Endodermal cell (in vitro differentiated cells): ENCODE data around the gene TTLL1. TPM values are rescaled to one million over a fixed set of nuclear protein-coding genes. Genes with fewer than 3 reads are reported as not detected.

Source experiments
- DNase-seq: peaks from one replicate; pipeline ENCODE4 v3.0.0-alpha.2; 2017
- H3K27ac ChIP-seq: 2 replicates; pipeline ENCODE4 v1.5.1; 2013; ENCODE audit warnings: mild to moderate bottlenecking, low read depth, low read length, moderate library complexity
- H3K27me3 ChIP-seq: 2 replicates; pipeline ENCODE4 v1.6.1; 2013; ENCODE audit warnings: mild to moderate bottlenecking, low read length, moderate library complexity; ENCODE audit not compliant: insufficient read depth, control insufficient read depth, poor library complexity, severe bottlenecking
- H3K36me3 ChIP-seq: 2 replicates; pipeline ENCODE4 v1.7.0; 2013; ENCODE audit warnings: mild to moderate bottlenecking, low read length, moderate library complexity; ENCODE audit not compliant: control insufficient read depth, insufficient read depth
- H3K4me1 ChIP-seq: one replicate; pipeline ENCODE4 v1.7.0; 2013; ENCODE audit warnings: low read length; ENCODE audit not compliant: control insufficient read depth, insufficient read depth
- H3K4me3 ChIP-seq: 2 replicates; pipeline ENCODE4 v1.5.1; 2013; ENCODE audit warnings: mild to moderate bottlenecking, low read length, moderate library complexity
- H3K9ac ChIP-seq: 2 replicates; pipeline ENCODE4 v1.6.1; 2013; ENCODE audit warnings: mild to moderate bottlenecking, low read length, moderate library complexity; ENCODE audit not compliant: poor library complexity, severe bottlenecking; ENCODE audit errors: extremely low read depth
- H3K9me3 ChIP-seq: 2 replicates; pipeline ENCODE4 v1.6.1; 2013; ENCODE audit warnings: mild to moderate bottlenecking, low read length, moderate library complexity; ENCODE audit not compliant: control insufficient read depth
- H3K27ac Mint-ChIP-seq: 2 replicates; pipeline ENCODE4 v1.8.0; 2020; ENCODE audit warnings: mixed read lengths
- H3K27me3 Mint-ChIP-seq: 2 replicates; pipeline ENCODE4 v1.8.0; 2021; ENCODE audit warnings: mild to moderate bottlenecking, mixed read lengths; ENCODE audit not compliant: insufficient read depth
- H3K36me3 Mint-ChIP-seq: 2 replicates; pipeline ENCODE4 v1.8.0; 2020; ENCODE audit warnings: low read depth, mixed read lengths
- H3K4me1 Mint-ChIP-seq: 2 replicates; pipeline ENCODE4 v1.8.0; 2020; ENCODE audit warnings: mixed read lengths
- H3K4me3 Mint-ChIP-seq: 2 replicates; pipeline ENCODE4 v1.8.0; 2020; ENCODE audit warnings: mild to moderate bottlenecking, moderate library complexity, mixed read lengths
- H3K9me3 Mint-ChIP-seq: 2 replicates; pipeline ENCODE4 v1.8.0; 2020; ENCODE audit warnings: mild to moderate bottlenecking, mixed read lengths
- WGBS, 2 experiments: methylation state at CpG; one replicate each; pipeline versions ENCODE4 v1.1.5 to v1.1.7; 2013; ENCODE audit warnings: missing lambda C conversion rate in 2 of 2, mixed read lengths in 1 of 2; ENCODE audit not compliant: insufficient coverage in 1 of 2, insufficient read length in 1 of 2; 5-methylcytosine and 5-hydroxymethylcytosine counted together
- total RNA-seq, 2 donors: library from RNA; stranded (reverse); fragmentation: NEBNext Ultra II Directional in 1 of 2; extraction: Animal tissue kit (Norgen Biotek cat#: 25700) in 1 of 2; gene quantifications; 2 replicates in 1 of 2; 3 replicates in 1 of 2; pipeline ENCODE4 v1.2.1, GENCODE V29; 2021
- TF ChIP-seq, protein P1 (sequence below): fragments of 200-600 bp; sonication (generic); conservative IDR thresholded peaks from 2 replicates; pipeline ENCODE4 v1.5.0; 2021; ENCODE audit warnings: antibody characterized with exemption, mild to moderate bottlenecking

The TTLL1 gene
- total RNA-seq, 2 donors from 2014 or later: 6.9 to 10.4 TPM

DNA sequence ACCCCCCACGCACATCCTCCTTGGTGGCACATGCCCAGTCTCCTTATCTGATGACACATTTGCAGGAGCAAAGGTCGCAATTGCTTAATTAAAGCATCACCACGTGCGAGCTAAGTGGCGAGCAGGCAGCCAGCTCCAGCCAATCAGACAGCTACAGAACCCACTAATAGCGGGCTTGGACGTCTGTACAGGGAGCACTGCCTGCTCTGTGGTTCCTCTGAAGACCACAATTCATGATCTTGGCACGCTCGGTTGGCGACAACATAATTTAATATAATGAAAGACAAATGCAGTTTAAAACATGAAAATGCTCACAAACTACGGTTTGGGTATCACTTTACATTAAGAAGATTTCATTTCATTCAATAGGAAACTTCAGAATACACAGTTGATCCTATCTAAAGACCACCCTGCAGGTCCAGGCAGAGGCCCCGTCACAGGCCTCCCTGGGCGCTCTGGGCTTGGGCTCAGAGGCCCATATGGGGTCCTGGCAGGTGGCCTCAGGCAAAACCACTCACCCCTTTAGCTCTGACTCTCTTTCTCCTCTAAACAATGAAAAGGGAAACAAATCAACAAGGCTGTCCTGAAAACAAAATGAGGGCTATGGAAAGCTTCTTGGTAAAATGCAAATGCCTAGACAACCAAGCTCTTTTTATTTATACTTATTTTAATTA, 84.7 kb downstream of the TTLL1 start:
- Mint-ChIP-seq H3K4me3 (no peak overlapping the region), H3K27me3 (no peaks in the 10 kb centered on the region), H3K36me3 (peaks cover 3% of the 10 kb centered on the region), H3K27ac (peak overlapping the region; percentile 72), H3K4me1 (peaks cover 62% of the 10 kb centered on the region), H3K9me3 (no peaks in the 10 kb centered on the region)
- Histone ChIP-seq H3K9me3 (peaks cover 2% of the 10 kb centered on the region), H3K27me3 (no peaks in the 10 kb centered on the region), H3K36me3 (no peaks in the 10 kb centered on the region), H3K27ac (no peak overlapping the region), H3K4me1 (peaks cover 17% of the 10 kb centered on the region), H3K9ac (no peak overlapping the region), H3K4me3 (no peak overlapping the region)
- 84 to 85% methylated on average over 4 to 13 of the region's 13 CpGs for WGBS, 2 experiments
- DNase-seq: no peak
- TF ChIP-seq, protein P1, sequence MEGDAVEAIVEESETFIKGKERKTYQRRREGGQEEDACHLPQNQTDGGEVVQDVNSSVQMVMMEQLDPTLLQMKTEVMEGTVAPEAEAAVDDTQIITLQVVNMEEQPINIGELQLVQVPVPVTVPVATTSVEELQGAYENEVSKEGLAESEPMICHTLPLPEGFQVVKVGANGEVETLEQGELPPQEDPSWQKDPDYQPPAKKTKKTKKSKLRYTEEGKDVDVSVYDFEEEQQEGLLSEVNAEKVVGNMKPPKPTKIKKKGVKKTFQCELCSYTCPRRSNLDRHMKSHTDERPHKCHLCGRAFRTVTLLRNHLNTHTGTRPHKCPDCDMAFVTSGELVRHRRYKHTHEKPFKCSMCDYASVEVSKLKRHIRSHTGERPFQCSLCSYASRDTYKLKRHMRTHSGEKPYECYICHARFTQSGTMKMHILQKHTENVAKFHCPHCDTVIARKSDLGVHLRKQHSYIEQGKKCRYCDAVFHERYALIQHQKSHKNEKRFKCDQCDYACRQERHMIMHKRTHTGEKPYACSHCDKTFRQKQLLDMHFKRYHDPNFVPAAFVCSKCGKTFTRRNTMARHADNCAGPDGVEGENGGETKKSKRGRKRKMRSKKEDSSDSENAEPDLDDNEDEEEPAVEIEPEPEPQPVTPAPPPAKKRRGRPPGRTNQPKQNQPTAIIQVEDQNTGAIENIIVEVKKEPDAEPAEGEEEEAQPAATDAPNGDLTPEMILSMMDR: no peak

DNA sequence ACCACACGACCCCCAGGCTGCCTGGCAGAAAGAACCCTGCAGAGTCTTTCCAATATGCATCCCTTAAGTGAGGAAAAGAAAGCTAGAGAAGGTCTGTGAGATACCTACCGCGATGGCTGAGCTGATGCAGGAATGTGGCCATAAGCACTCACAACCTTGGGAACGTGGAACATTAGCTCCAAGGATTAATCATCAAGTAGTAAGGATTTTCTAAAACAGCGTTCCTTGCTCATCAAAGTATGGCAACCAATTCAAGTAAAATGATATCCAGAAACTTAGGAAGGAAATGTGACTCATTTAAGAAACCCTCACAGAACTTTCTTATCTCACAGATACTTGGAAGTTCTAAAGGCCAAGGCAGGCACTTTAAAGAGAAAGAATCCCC, 87.0 kb downstream of the TTLL1 start:
- H3K4me3 Mint-ChIP-seq: no peak overlapping the region
- peaks cover 15% of the 10 kb centered on the region for H3K36me3 Mint-ChIP-seq
- H3K4me1 Mint-ChIP-seq: peaks cover 61% of the 10 kb centered on the region
- DNase-seq: peak; percentile 63
- TF ChIP-seq, protein P1: no peak
- Histone ChIP-seq H3K36me3 (no peaks in the 10 kb centered on the region), H3K27ac (no peak overlapping the region), H3K4me3 (no peak overlapping the region), H3K9me3 (peaks cover 11% of the 10 kb centered on the region), H3K9ac (no peak overlapping the region), H3K4me1 (peaks cover 17% of the 10 kb centered on the region), H3K27me3 (no peaks in the 10 kb centered on the region)
- H3K27me3 Mint-ChIP-seq: no peaks in the 10 kb centered on the region
- peaks cover 11% of the 10 kb centered on the region for H3K9me3 Mint-ChIP-seq
- peak overlapping the region; percentile 72 for H3K27ac Mint-ChIP-seq
- WGBS, 2 experiments: 28 to 36% methylated on average over 4 to 5 of the region's 5 CpGs

DNA sequence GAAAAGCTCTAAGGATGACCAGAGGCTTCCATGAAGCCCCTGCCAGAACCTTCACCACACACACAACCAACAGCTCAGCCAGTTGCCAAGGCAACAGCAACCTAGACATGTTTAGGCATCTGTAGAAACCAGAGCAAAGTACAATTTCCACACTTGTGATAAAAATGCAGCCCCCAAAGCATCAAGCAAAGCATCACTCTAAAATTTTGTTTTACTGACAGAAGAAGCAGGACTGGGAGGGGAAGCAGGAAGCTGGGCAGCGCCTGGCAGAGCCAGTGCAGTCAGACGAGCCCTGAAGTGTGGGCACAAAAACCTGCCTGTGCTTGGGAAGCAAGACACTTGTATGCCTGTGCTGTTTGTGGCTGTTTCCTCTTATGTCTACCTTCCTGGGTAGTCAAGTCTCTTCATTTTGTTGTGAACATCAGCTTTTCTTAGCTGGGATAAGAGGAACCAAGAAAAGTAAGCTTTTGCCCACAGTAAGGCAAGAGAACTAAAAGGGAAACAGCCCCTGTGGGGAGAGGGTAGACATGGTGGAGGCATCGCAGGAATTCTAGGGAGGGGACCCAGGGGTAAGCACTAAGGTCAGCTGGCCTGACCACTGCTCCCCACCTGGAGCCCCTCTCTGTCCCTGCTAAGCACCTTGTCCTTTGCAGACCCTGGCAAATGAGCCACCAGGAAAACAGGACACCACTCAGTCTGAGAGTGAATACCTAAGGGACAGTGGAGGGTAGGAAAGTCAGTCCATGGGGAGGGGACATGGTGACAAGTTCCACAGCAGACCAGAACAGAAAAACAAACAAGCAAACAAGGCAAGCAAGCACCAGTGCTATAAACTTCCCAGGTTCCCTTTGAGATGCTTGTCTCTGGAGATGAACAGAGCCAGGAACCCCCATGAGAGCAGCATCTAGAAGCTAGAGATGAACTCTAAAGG, 87.7 kb downstream of the TTLL1 start:
- Histone ChIP-seq H3K27ac (no peak overlapping the region), H3K36me3 (no peaks in the 10 kb centered on the region), H3K4me1 (peaks cover 17% of the 10 kb centered on the region), H3K4me3 (no peak overlapping the region), H3K9ac (no peak overlapping the region), H3K9me3 (peaks cover 11% of the 10 kb centered on the region), H3K27me3 (no peaks in the 10 kb centered on the region)
- DNase-seq: no peak
- Mint-ChIP-seq H3K27ac (peak overlapping the region; percentile 72), H3K4me1 (peaks cover 56% of the 10 kb centered on the region), H3K9me3 (peaks cover 11% of the 10 kb centered on the region), H3K4me3 (no peak overlapping the region), H3K27me3 (no peaks in the 10 kb centered on the region), H3K36me3 (peaks cover 15% of the 10 kb centered on the region)
- TF ChIP-seq, protein P1: no peak
- WGBS, 2 experiments: 83 to 92% methylated on average over 2 to 3 of the region's 3 CpGs
